MG63 (cell line): ENCODE measurements around the gene PTCH1. TPM values are rescaled to one million over a fixed set of nuclear protein-coding genes. Genes with fewer than 3 reads are reported as not detected.

Experiments used
- DNase-seq: peaks from one replicate; pipeline ENCODE4 v3.0.0-alpha.2; 2020
- H3K27me3 ChIP-seq: fragments of 250-450 bp; sonication (Bioruptor Pico); 2 replicates; pipeline ENCODE4 v1.5.1; 2020; ENCODE audit warnings: mild to moderate bottlenecking, moderate library complexity
- H3K36me3 ChIP-seq: fragments of 250-450 bp; sonication (Bioruptor Pico); 2 replicates; pipeline ENCODE4 v1.5.1; 2020; ENCODE audit warnings: mild to moderate bottlenecking, moderate library complexity
- H3K4me3 ChIP-seq: fragments of 250-450 bp; sonication (Bioruptor Pico); 2 replicates; pipeline ENCODE4 v1.5.1; 2020; ENCODE audit warnings: mild to moderate bottlenecking, moderate library complexity
- H3K9me3 ChIP-seq: fragments of 250-450 bp; sonication (Bioruptor Pico); 2 replicates; pipeline ENCODE4 v1.5.1; 2020; ENCODE audit warnings: mild to moderate bottlenecking, moderate library complexity
- total RNA-seq: library from RNA; depleted of rRNA; stranded (reverse); fragments of >200 nt; shearing (Covaris generic); gene quantifications from 2 replicates; pipeline ENCODE4 v1.2.3, GENCODE V29; 2014; ENCODE audit warnings: low replicate concordance

Gene PTCH1
- total RNA-seq, 1 experiment from 2014 or later, result 2.0 TPM

- Histone ChIP-seq H3K4me3 (no peak overlapping the region), H3K36me3 (no peaks in the 10 kb centered on the region), H3K27me3 (no peaks in the 10 kb centered on the region), H3K9me3 (no peaks in the 10 kb centered on the region)
- DNase-seq, result no peak
These were observed 25.0 kb downstream of the PTCH1 start for GRCh38 chr9:95491543-95492320.

- Histone ChIP-seq H3K36me3 (no peaks in the 10 kb centered on the region), H3K27me3 (no peaks in the 10 kb centered on the region), H3K9me3 (no peaks in the 10 kb centered on the region), H3K4me3 (no peak overlapping the region)
- DNase-seq, result no peak
These were observed 27.8 kb downstream of the PTCH1 start for GRCh38 chr9:95488954-95489353.

DNA sequence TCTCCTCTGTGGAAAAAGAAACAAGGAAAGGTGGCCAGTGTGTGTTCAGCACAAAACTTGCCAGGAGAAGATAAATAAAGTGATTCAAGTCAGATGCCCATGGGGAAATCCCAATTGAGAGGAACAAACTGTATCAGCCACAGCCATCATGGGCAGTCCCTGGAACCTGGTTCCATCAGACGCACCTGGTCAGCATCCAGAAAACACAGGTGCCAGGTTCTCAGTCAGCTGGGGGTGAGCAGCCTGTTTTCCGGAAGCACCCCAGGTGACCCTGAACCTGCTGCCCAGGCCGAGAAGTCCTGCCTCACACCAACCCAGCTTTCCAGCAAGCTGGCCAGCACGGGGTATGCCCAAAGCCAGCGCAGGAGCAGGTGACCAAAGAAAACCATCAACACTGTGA is 30.5 kb downstream of the PTCH1 start:
- no peaks in the 10 kb centered on the region for H3K27me3 ChIP-seq
- DNase-seq, result no peak
- no peaks in the 10 kb centered on the region for H3K36me3 ChIP-seq
- H3K4me3 ChIP-seq, result no peak overlapping the region
- H3K9me3 ChIP-seq, result no peaks in the 10 kb centered on the region

- no peaks in the 10 kb centered on the region for H3K36me3 ChIP-seq
- no peak for DNase-seq
- H3K27me3 ChIP-seq, result no peaks in the 10 kb centered on the region
- no peak overlapping the region for H3K4me3 ChIP-seq
- no peaks in the 10 kb centered on the region for H3K9me3 ChIP-seq
These were observed 32.5 kb downstream of the PTCH1 start for GRCh38 chr9:95484225-95484624.

- DNase-seq, result no peak
- H3K9me3 ChIP-seq, result no peaks in the 10 kb centered on the region
- no peaks in the 10 kb centered on the region for H3K36me3 ChIP-seq
- no peak overlapping the region for H3K4me3 ChIP-seq
- no peaks in the 10 kb centered on the region for H3K27me3 ChIP-seq
These were observed 33.3 kb downstream of the PTCH1 start for GRCh38 chr9:95483431-95483830.

DNA sequence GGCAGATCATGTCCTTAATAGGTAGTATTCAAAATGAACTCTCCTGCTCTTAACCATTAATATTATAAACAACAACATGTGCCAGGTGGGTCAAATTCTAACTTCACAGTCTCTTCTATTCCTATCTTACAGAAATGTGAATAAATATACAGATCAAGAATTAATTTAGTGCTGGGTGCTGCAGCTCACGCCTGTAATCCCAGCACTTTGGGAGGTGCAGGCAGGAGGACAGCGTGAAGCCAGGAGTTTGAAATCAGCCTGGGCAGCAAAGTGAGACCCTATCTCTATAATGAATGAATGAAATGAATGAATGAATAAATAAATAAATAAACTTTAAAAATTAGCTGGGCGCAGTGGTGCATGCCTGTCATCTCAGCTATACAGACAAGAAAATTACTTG is 34.1 kb downstream of the PTCH1 start:
- DNase-seq, result no peak
- no peaks in the 10 kb centered on the region for H3K27me3 ChIP-seq
- no peaks in the 10 kb centered on the region for H3K36me3 ChIP-seq

GRCh38 chr9:95481000-95481399 is 35.8 kb downstream of the PTCH1 start:
- Histone ChIP-seq H3K36me3 (no peaks in the 10 kb centered on the region), H3K9me3 (no peaks in the 10 kb centered on the region), H3K4me3 (no peak overlapping the region), H3K27me3 (no peaks in the 10 kb centered on the region)
- no peak for DNase-seq

More for the DNA sequence above, 34.1 kb downstream of the PTCH1 start:
- no peak overlapping the region for H3K4me3 ChIP-seq
- no peaks in the 10 kb centered on the region for H3K9me3 ChIP-seq

- Histone ChIP-seq H3K27me3 (no peaks in the 10 kb centered on the region), H3K4me3 (no peak overlapping the region), H3K36me3 (no peaks in the 10 kb centered on the region), H3K9me3 (no peaks in the 10 kb centered on the region)
- DNase-seq, result no peak
These were observed 36.4 kb downstream of the PTCH1 start for GRCh38 chr9:95480346-95480745.

DNA sequence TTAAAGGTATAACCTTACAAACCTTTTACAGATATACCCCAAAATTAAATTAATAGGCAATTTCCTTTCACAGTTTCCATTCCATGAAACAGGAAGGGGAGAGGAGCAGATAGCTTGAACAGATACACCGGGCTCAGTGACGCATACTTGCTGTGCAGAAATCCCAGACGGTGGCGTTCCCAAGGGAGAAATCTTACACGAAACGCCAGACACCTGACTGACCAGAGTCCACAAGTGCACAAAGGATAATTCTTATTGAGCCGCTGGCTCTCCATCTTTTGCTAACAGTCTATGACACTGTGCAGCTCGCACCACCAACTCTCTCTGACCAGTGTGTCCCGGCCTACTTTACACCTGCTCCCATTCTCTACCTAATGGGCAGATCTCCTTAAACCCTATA is 37.4 kb downstream of the PTCH1 start:
- DNase-seq, result no peak
- Histone ChIP-seq H3K4me3 (no peak overlapping the region), H3K9me3 (no peaks in the 10 kb centered on the region), H3K27me3 (no peaks in the 10 kb centered on the region), H3K36me3 (no peaks in the 10 kb centered on the region)

- Histone ChIP-seq H3K9me3 (no peaks in the 10 kb centered on the region), H3K4me3 (no peak overlapping the region), H3K36me3 (no peaks in the 10 kb centered on the region), H3K27me3 (no peaks in the 10 kb centered on the region)
- DNase-seq, result no peak
These were observed 38.4 kb downstream of the PTCH1 start for GRCh38 chr9:95478335-95478734.

DNA sequence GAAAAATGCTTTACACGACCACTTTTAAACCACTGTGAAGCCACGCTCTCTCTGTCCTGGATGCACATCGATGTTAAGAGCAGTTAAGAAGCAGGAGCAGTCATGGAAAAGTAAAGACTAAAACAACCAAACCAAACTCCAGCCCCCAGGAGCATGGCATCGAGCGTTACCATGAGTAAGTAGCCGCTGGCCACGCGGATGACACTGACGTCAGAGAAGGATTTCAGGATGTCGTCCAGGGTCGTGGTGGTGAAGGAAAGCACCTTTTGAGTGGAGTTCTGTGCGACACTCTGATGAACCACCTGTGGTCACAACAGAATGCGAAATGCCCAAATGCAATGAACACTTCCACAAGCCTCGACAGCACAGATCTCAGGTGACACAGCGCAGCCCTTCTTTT is 38.9 kb downstream of the PTCH1 start:
- no peaks in the 10 kb centered on the region for H3K36me3 ChIP-seq
- H3K27me3 ChIP-seq, result no peaks in the 10 kb centered on the region
- no peak overlapping the region for H3K4me3 ChIP-seq
- H3K9me3 ChIP-seq, result no peaks in the 10 kb centered on the region
- no peak for DNase-seq

DNA sequence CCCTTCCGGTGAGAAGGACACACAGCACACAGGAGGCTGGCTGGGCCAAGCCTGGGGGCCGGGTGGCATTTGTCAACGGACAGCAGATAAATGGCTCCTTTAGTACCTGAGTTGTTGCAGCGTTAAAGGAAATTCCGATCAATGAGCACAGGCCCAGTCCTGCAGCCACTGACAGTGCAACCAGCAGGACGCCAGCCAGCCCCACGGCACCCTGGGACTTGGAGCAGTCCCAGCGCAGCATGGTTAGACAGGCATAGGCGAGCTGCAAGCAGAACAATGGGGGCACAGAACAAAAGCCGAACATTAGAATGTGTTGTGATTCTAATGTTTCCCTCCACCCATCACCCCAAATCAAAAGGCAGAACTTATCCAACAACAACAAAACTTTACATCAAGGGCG is 39.3 kb downstream of the PTCH1 start:
- H3K4me3 ChIP-seq, result no peak overlapping the region
- no peaks in the 10 kb centered on the region for H3K27me3 ChIP-seq
- no peak for DNase-seq
- H3K9me3 ChIP-seq, result no peaks in the 10 kb centered on the region
- no peaks in the 10 kb centered on the region for H3K36me3 ChIP-seq

DNA sequence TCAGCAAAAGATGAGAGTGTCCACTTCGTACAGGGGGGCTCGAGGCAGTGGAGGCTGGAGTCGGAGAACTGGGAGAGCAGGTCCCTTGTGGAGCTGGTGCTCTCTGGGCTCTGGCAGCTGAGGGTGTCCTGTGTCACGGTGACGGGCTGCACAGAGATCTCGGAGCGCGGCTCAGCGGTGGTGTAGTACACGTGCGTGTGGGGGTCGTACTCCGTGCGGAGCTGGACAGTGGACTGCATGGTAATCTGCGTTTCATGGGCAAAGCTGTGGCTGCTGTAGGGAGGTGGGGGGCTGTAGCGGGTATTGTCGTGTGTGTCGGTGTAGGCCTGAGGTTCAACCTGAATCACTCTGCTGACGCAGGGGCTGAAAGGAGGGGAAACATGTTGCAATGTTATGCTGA is 48.0 kb downstream of the PTCH1 start:
- Histone ChIP-seq H3K27me3 (no peaks in the 10 kb centered on the region), H3K36me3 (peaks cover 3% of the 10 kb centered on the region; the same call in 1 of the 2 replicates), H3K9me3 (no peaks in the 10 kb centered on the region), H3K4me3 (no peak overlapping the region)
- no peak for DNase-seq

DNA sequence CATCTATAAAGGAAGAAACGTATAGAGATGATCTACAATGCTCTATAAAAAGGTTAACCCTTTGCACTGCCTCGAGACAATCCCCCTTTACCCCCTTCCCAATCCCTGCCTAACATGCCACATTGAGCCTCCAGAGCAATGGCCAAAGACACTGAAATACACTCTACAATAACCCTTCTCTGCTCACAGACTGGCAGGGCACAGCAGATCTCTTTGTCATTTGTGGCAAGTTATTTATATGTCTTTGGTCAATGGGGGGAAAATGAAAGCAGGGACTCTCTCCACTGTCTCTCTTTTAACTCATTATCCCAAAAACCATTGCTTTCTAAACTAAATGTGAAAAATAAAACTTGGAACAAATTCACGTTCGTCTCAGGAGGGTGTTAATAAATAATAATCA is 51.7 kb downstream of the PTCH1 start:
- H3K36me3 ChIP-seq, result peaks cover 3% of the 10 kb centered on the region; the same call in 1 of the 2 replicates
- DNase-seq, result no peak
- H3K4me3 ChIP-seq, result no peak overlapping the region
- no peaks in the 10 kb centered on the region for H3K27me3 ChIP-seq
- no peaks in the 10 kb centered on the region for H3K9me3 ChIP-seq

GRCh38 chr9:95463148-95464060 is 53.4 kb downstream of the PTCH1 start:
- DNase-seq, result no peak
- H3K36me3 ChIP-seq, result no peaks in the 10 kb centered on the region; the same call in 1 of the 2 replicates

GRCh38 chr9:95462249-95463147 is 54.3 kb downstream of the PTCH1 start:
- no peak for DNase-seq
- H3K36me3 ChIP-seq, result no peaks in the 10 kb centered on the region; the same call in 1 of the 2 replicates
- H3K27me3 ChIP-seq, result no peaks in the 10 kb centered on the region
- no peaks in the 10 kb centered on the region for H3K9me3 ChIP-seq
- no peak overlapping the region for H3K4me3 ChIP-seq

More at GRCh38 chr9:95463148-95464060, 53.4 kb downstream of the PTCH1 start:
- Histone ChIP-seq H3K9me3 (no peaks in the 10 kb centered on the region), H3K27me3 (no peaks in the 10 kb centered on the region), H3K4me3 (no peak overlapping the region)
